HepG2 (cell line): Measurements from ENCODE around the gene STK17A.

Source experiments
- EP300 ChIP-seq, 3 experiments: sonication (generic) in 1 of 3; formaldehyde crosslinking in 1 of 3; IDR thresholded peaks; 2 replicates each; pipeline versions ENCODE4 v1.5.1 to v1.6.1; 2011 to 2020; ENCODE audit warnings: low read depth in 2 of 3, low read length in 2 of 3, borderline replicate concordance in 1 of 3, improper control_type of control experiment in 1 of 3, mild to moderate bottlenecking in 1 of 3, missing genetic modification reagents in 1 of 3, moderate library complexity in 1 of 3
- HDAC6 ChIP-seq: fragments of 200-600 bp; sonication (generic); IDR thresholded peaks from 2 replicates; pipeline ENCODE4 v1.7.0; 2017; ENCODE audit warnings: mild to moderate bottlenecking, antibody characterized with exemption, low read length, low read depth
- HNRNPL ChIP-seq: fragments of 200-400 bp; formaldehyde crosslinking; IDR thresholded peaks from 2 replicates; pipeline ENCODE4 v1.6.1; 2017; ENCODE audit warnings: mild to moderate bottlenecking, low read depth, low read length
- KDM1A ChIP-seq: IDR thresholded peaks from 2 replicates; pipeline ENCODE4 v1.6.1; 2016; ENCODE audit warnings: missing compliant biosample characterization
- PHF8 ChIP-seq: sonication (generic); formaldehyde crosslinking; IDR thresholded peaks from 2 replicates; pipeline ENCODE4 v1.5.0; 2020; ENCODE audit warnings: missing genetic modification reagents
- SMARCC2 ChIP-seq: fragments of 450-650 bp; IDR thresholded peaks from 2 replicates; pipeline ENCODE4 v1.6.1; 2017; ENCODE audit warnings: antibody characterized with exemption, mild to moderate bottlenecking
- YY1 ChIP-seq: IDR thresholded peaks from 2 replicates; pipeline ENCODE4 v1.6.1; 2011; ENCODE audit warnings: low read length, low read depth, moderate library complexity, mild to moderate bottlenecking; ENCODE audit not compliant: insufficient read depth, insufficient replicate concordance
- ZBTB26 ChIP-seq: IDR thresholded peaks from 2 replicates; pipeline ENCODE4 v1.6.1; 2016; ENCODE audit warnings: missing compliant biosample characterization, missing genetic modification reagents, borderline replicate concordance
- ZNF274 ChIP-seq: sonication (generic); formaldehyde crosslinking; IDR thresholded peaks from 2 replicates; pipeline ENCODE4 v1.5.1; 2020; ENCODE audit warnings: mild to moderate bottlenecking, missing genetic modification reagents

GRCh38 chr7:43645699-43646226, 62.9 kb downstream of the STK17A start:
- TF ChIP-seq YY1 = no peak
- TF ChIP-seq PHF8 = no peak
- TF ChIP-seq SMARCC2 = no peak
- no peak for TF ChIP-seq HNRNPL
- TF ChIP-seq ZBTB26 (CRISPR knock-in tag) = no peak
- no peak for TF ChIP-seq ZNF274
- no peak for TF ChIP-seq HDAC6
- no peak for TF ChIP-seq KDM1A (CRISPR knock-in tag)
- TF ChIP-seq EP300 (IDR thresholded peaks at IDR 0.05; ENCODE audit: low read depth in 2 of 2, low read length in 2 of 2) = no peak
- TF ChIP-seq EP300 (CRISPR knock-in tag; IDR thresholded peaks at IDR 0.05; ENCODE audit: borderline replicate concordance) = no peak
